Measurements from ENCODE around the gene CLK4.
"Not testable (repeated sequence)": the region's sequence is repeated elsewhere in the genome, so short reads cannot be mapped to it uniquely, and the experiment has no call there.

Gene CLK4

DNA sequence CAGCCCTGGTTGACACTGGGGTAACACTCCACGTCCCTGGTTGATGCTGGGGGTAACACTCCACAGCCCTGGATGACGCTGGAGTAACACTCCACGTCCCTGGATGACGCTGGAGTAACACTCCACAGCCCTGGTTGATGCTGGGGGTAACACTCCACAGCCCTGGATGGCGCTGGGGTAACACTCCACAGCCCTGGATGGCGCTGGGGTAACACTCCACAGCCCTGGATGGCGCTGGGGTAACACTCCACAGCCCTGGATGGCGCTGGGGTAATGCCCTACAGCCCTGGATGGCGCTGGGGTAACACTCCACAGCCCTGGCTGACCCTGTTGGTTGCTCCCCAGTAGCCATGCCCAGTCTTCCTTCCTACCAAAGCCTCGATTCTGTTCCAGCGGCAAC lies 41.4 kb downstream of the CLK4 start:
- DNase-seq: not testable (repeated sequence)

DNA sequence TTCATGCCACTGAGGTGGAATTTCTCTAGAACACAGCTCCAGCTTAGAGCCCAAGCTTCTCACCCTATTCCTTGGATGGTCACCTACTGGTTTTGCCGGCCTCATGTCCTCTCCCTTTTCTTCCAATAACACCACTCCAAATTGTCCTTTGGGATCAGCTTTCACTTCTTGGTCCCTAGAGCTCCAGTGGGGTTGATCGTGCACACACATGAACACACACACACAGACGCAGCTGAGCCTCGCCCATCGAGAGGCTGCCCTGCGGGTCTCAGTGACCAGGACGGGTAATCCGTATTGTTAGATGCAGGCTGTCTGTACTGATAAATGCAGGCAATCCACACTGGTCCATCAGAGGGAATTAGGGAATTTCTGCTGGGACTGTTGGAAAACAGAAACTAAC lies 43.6 kb downstream of the CLK4 start:
- DNase-seq: no peak

DNA sequence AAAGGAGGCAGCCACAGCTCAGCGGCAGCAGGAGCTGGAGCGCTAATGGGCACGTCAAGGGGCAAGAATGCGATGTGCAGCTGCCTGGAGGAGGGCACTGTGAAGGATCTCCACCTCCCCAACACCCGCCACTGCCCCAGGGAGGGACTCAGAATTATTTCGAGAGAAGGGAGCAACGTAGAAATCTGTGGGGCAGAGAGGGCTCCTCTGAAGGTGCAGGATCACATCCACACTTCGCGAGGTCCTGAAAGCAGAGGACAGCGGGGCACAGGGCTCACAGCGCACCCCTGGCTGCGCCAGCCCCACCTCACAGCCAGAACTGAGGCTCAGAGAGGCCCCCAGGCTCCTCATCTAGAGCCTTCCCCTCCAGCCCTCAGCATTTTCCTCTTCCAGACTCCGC lies 44.6 kb downstream of the CLK4 start:
- no peak for DNase-seq

DNA sequence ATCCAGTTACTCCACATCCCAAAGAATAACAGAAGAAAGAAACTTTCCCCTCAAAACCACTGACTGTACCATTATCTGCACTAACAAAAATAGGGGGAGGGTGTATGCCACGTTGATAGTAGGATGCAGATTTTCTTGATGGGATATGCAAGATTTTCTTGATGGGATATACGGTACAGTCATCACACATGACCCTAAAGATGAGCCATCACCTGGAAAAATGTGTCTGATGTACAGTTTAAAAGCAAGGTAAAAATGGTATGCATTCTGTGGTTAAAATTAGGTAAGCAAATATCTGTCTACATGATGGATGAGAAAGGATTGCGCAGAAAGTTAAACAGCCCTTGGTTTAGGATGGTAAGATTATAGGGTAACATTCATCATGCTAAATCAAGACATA lies 45.2 kb downstream of the CLK4 start:
- DNase-seq: no peak

DNA sequence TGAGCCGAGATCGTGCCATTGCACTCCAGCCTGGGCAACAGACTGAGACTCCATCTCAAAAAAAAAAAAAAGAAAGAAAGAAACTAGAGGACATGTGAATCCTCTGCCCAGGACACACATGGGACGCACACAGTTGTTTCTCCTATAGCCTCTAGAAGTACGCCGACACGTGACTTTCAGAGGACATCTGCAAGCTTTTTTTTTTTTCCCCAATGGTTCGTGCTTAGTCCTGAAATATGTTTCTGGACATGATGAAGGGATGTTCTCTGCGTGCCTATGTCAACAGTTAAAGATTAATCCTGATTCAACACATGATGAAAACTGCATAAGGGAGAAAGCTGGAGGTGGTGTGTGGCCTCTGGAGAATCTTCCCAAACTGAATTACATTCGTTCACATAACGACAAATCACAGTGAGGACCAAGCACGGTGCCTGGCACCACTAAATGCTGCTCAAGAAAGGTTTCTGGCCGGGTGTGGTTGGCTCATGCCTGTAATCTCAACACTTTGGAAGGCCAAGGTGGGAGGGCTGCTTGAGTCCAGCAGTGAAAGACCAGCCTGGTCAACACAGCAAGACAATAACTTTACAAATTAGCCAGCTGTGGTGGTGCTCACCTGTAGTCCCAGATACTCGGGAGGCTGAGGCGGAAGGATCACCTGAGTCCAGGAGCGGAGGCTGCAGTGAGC lies 46.4 kb downstream of the CLK4 start:
- no peak for DNase-seq

DNA sequence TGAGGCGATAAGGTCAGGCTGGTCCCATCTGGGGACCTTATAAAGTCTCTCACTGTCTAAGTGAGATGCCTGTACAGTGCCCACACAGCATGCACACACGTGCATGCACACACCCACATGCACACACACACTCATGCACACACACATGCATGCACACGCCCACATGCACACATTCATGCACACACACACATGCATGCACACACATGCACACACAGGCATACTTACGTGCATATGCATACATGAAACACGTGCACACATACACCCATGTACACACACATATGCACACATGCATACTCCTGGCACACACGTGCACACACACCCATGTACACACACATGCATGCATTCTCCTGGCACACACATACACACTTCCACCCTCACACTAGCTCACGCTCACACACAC lies 48.9 kb downstream of the CLK4 start:
- no peak for DNase-seq

DNA sequence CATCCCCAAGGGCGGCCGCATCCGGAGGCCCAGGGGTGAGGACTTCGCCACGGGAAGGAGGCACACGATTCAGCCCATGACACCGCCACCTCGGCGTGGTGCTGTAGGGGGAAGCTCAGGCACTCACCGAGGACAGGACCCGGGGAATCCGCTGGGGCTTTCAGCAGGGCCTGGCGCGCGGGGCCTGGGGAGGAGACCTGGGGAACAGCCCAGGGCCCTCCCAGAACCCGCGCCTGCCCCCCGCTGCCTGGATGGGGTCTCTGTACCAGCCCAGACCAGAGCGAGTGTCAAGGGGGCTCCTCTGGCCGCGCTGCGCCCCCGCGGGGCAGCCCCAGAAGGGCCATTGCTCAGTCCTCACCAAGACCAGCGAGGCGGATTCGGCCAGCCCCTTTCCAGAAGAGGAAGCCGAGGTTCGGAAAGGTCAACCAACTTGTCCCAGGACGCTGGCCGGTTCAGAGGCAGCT lies 49.4 kb downstream of the CLK4 start:
- DNase-seq: no peak

DNA sequence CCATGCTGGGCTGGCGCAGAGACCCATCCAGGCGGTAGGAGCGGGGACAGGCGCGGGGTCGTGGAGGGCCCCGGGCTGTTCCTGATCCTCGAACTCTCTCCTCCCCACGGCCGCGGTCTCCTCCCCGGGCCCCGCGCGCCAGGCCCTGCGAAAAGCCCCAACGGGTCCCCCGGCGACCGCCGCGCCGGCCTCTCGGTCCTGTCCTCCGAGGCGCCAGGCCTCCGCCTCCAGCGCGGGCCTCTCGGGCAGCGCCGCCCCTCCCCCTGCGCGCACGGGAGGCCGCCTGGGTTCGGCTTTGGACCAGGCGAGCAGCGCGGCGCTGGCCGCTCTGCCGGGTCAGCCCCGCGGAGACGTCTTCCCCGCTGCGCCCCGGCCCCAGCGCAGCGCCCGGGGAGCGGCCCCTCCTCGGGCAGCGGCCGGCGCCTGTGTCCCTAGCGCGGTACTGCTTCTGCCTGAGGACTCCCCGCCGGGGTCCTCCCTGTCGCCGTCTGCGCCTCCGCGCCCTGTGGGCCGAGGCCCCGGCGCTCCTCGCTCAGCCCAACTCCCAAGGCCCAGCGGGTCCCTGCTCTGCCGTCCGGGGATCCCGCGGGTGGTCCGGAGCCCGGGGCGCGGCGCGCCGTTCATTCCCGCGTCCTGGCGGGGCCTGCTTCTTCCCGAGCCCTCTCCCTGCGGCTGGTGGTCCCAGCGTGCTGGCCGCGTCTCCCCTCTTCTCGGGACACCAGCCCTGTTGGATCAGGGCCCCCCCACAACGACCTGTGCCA lies 50.1 kb downstream of the CLK4 start:
- no peak for DNase-seq

DNA sequence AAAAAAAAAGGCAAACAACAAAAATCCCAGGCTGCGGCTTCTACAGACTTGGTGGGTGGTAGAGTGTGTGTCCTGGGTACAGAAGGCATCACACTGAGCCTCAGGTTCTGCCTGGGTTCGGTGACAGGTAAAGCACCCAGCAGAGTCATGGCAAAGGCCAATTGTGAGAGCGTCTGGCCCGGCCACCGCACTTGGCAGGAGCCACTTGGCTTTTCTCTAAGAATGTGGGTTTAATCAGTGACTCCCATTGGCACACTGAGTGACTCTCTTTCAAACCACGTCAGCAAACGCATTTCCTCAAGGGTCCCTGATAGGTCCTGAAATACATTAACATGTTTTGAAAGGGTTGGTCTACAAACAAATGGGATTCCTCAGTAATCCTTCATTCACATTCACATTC lies 53.6 kb downstream of the CLK4 start:
- no peak for DNase-seq

DNA sequence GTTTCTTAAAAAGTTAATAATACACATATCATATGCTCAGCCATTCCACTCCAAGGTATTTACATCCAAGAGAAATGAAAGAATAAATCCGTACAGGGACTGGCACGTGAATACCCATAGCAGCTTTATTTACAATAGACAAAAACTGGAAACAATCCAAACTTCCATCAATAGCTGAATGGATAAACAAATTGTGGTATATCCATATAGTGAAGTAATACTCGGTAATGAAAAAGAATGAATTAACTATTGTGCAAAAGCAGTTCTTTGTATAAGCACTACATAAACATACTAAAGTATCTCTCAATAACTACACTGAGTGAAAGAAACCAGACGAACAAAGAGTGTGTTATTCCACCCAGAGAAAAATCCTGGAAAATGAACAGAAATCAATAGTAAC lies 54.2 kb downstream of the CLK4 start:
- DNase-seq: no peak

DNA sequence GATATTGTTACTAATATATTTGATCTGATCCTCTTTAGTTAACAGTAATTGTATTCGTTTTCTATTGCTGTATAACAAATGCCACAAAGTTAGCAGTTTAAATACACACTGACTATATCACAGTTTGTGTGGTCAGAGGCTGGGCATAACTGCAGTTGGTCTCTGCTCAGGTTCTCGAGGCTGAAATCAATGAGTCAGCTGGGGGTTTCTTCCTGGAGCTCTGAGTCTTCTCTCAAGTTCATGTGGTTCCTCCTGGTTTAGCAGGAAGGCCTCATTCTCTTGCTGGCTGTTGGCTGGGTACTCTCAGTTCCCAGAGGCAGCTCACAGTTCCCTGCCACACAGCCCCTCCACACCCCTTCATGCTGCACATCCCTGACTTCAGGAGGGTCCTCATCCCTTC lies 57.4 kb downstream of the CLK4 start:
- no peak for DNase-seq

DNA sequence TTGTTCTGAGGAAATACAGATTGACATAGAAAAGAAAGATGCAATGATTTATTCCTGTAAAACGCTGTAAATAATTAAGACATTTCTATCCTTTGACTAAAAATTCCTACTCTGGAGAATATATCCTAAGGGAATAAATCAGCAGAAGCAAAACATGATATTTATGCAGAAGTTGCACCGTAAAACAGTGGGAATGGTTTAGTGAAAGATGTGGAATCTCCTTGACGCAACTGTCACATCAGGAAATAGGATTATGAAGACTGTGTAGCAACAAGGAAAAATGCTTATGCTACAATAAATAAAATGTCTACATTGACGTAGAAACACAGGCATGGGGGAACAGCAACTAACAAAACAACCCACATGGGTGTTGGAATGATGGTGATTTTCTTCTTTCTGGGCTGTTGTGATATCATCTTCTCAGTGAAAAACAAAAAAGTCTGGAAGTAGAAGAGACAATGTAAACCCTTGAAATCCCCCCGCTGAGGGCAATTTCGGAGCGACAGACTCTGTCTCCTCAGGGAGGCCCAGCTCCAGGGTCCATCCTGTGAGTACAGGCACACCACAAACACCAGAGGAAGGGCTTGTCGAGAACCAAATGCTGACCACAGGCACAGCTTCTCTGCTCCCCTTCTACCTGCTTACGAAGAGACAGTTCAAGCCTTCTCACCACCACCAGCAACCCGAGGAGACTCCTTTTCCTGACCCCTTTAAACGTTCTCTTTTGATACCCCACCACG lies 61.9 kb downstream of the CLK4 start:
- DNase-seq: no peak

DNA sequence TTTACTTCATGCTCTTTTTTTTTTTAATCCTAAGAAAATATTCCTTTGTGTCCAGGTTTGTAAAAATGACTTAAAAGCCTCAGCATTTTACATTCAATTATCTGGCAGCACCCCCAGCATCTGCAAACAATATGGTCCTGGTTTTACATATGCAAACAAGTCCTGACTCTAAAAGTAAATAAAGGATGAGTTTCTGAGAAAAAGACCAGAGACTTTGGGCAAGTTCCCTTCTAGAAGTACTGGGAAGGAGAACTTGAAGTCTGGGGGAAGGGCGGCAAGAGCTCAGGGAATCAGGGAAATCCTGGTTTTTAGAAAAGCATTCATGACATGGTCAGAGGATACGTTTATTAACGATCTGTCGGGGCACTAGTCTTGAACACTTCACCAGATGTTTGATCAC lies 62.5 kb downstream of the CLK4 start:
- DNase-seq: no peak

DNA sequence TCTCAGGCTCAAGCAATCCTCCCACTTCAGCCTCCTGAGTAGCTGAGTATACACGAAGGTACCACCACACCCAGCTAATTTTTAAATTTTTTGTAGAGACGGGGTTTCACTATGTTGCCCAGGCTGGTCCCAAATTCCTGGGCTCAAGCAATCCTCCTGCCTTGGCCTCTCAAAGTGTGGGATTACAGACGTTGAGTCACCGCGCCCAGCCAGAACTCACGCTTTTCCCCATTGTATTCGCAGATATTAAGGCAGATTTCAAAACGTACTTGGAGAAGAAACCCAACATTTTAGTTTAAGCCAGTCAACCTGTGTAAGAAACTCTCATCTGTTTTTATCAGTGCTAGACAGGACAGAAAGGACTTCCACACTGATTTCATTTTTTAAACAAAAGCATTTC lies 63.2 kb downstream of the CLK4 start:
- no peak for DNase-seq

DNA sequence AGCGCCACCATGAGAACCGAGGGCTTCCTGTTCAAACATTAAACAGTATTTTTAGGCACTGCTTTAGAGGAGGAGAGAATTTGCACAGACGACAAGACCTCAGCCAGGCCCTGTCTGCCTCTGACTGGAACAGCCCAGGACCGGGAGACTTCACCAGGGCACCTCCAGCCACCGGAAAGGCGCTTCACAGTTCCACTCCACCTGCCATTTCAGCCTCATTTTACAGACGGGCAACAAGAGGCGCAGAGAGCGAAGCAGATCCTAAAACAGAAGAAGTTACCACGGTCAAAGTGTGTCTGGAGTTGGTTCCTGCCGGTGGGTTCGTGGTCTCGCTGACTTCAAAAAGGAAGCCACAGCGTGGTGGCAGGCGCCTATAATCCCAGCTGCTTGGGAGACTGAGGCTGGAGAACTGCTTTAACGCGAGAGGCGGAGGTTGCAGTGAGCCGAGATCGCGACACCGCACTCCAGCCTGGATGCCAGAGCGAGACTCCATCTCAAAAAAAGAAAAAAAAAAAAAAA lies 65.0 kb downstream of the CLK4 start:
- no peak for DNase-seq

DNA sequence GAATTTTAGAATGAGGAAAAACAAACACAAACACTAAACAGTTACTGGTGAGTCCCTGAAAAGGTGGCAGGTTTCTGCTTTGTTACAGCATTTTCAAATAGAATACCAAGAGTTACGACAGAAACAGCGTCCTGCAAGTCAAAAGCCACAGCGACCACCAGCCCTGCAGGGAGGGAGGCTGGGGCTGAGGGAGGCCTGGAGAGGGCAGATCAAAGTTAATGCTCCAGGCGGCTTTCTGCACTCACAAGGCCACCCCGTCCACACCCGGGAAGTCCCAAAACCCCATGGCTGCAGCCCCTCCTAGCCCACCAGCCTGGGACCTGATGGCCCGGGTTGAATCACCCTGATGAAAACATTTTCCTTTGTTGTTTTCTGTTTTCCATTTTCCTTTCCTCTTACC lies 65.9 kb downstream of the CLK4 start:
- DNase-seq: no peak

DNA sequence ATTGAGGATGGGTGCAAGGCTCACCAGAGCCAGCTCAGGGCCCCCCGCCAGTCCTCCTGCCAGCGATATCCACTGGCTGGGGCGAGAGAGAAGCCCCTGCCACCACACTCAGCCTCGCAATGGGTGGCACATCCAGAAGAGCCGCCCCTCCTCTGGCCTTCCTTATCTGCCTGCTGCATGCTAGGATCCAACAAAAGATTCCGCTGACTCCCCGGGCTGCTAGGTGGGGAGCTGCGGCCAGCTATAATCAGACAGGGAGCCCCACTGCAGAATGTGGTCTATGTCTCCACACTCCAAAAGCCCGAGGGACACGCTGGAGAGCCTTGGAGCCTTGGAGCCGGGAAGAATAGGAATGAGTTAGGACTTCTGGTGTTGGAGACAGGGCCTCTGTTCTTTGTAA lies 69.4 kb downstream of the CLK4 start:
- no peak for DNase-seq

DNA sequence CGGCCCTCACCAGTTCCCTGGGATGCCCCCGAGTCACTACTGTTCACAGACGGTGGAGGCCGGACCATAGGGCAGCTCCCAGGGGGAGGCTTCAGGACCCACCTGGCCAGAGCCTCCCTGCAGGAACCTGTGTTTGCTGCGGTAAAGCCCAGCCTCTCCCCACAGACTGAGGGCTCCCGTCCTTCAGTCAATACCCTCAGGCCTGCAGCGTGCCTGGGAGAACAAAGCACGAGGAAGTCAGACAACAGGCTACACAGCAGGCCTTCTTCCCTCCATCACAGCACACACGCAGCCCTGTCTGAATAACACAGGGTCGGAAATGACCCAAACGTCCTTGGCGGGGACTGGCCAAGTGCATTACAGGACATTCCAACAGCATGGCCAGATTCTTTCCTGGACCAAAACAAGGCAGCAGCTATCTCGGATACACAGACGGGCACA lies 71.1 kb downstream of the CLK4 start:
- peak in 1 of 2 experiments; percentile 11 for DNase-seq

DNA sequence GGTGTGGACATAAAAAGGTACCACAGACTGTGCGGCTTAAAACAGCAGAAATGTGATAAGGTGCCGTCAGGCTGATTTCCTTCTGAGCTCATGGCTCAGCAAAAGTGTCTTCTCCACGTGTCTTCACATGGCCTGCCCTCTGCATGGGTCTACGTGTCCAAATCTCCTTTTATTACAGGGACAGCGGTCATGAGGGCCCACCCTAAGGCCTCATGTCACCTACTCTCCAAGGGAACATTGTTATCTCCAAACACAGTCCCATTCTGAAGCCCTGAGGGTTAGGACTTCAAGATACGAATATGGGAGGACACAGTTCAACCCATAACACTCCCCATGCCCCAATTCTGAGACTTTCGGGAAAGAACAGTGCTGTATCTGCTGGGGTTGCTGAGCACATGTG lies 71.8 kb downstream of the CLK4 start:
- no peak for DNase-seq

DNA sequence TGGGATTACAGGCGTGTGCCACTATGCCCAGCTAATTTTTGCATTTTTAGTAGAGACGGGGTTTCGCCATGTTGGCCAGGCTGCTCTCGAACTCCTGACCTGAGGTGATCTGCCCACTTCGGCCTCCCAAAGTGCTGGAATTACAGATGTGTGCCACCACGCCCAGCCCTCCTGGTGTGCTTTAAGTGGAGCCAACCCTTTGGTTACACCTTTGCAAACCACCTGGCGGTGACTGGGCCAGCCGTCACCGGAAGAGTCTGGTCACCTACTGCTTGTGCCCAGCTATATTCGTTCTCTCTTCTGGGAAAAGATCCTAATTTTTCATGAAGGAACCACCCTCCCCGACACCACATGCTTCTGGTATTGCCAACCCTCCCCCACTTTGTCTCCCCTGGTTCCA lies 72.5 kb downstream of the CLK4 start:
- no peak for DNase-seq

DNA sequence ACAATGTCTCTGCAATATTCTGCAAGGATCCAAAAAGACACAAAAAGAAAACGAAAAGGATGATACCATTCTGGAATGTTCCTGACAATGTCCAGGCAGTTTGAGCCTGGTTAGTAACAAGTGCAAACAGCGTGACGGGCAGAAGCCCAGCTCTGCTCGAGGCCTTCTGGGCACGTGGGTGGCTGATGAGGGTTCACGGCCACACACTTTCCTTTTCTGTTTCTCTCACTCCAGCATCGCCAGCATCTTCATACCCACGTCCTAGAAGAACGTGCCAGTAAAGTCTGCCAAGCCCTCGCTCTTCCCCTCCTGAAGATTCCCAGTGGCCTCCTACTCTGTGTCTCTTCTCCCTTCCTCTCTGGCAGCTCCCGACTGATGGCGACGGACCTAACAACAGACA lies 73.3 kb downstream of the CLK4 start:
- DNase-seq: no peak

Measured in NCI-H2081 (cell line).